ENCODE measurements around the gene MKNK2.
"Not testable (repeated sequence)": the region's sequence is repeated elsewhere in the genome, so short reads cannot be mapped to it uniquely, and the experiment has no call there.

MKNK2 gene

DNA sequence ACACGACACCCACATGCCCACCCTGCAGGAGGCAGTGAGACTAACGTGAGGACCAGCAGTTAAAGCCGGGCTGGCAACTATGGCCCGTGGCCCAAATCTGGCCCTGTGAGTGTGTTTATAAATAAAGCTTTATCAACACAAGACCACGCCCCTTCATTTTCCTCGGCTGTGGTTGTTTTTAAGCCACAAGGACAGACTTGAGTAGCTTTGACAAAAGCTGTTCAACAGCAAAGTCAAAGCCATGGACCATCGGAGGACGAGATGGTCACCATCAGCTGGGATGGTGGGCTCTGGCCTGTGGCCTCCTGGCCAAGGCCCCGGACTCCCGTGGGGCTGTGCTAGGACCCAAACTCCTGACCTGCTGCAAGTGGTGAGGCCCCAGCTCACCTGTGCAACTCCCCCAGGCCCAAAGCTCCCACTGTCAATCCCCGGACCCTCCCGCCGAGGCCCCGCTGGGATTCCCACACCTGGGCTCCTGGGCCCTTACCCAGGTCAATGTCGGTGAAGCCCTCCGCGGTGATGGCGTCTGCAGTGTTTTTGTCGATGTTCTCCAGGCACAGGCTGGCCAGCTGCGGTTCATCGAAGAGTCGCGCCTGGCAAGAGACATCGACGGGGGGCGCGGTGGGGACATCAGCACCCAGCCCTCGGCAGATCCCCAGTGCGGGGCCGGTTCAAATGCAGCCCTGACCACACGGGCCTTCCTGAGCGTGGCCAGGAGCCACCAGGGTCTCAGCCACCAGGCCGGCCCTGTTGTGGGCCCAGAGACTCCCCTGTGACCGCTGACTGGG, 60.6 kb downstream of the MKNK2 start:
- in situ Hi-C loops (cut with MboI; ENCODE audit: low sequenced_read_pairs, unreplicated experiment), result no loop called here
- TF ChIP-seq, protein P1, sequence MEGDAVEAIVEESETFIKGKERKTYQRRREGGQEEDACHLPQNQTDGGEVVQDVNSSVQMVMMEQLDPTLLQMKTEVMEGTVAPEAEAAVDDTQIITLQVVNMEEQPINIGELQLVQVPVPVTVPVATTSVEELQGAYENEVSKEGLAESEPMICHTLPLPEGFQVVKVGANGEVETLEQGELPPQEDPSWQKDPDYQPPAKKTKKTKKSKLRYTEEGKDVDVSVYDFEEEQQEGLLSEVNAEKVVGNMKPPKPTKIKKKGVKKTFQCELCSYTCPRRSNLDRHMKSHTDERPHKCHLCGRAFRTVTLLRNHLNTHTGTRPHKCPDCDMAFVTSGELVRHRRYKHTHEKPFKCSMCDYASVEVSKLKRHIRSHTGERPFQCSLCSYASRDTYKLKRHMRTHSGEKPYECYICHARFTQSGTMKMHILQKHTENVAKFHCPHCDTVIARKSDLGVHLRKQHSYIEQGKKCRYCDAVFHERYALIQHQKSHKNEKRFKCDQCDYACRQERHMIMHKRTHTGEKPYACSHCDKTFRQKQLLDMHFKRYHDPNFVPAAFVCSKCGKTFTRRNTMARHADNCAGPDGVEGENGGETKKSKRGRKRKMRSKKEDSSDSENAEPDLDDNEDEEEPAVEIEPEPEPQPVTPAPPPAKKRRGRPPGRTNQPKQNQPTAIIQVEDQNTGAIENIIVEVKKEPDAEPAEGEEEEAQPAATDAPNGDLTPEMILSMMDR (IDR thresholded peaks at IDR 0.05; ENCODE audit: borderline replicate concordance, control extremely low read depth, extremely low read depth, insufficient read depth, missing control alignments), result no peak
- DNase-seq (ENCODE audit: low spot score), result no peak

DNA sequence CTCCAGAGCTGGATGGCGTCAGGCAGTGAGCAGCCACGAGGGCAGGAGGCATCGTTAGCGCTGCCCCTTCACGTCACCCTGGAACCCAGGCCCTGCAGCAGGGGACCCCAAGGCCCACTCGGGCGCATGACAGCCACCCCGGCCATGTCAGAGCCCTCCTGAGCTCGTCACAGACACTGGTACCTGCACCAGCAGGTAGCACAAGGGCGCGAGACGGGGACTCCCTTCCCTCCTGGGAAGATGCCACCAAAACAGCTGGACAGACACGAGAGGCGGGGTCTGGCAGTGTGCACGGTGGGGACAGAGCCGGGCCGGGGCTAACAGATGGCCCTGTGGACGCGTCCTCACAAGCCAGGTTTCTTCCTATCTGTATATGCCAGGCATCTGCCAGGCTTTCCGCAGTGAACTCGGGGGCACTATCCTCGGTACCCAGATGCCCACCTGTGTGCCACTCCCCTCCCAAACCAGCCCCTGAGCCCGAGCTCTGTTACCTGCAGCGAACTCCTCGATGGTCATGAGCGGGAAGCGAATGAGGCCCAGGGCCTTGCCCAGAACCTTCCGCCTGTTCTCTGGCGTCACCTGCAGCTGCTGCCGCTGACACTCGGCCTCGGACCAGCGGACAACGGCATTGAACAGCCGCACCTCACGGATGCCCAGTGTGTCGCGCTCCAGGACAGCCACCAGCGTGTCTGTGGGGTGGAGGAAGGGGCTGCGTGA, 61.4 kb downstream of the MKNK2 start:
- TF ChIP-seq, protein P1 (IDR thresholded peaks at IDR 0.05; ENCODE audit: borderline replicate concordance, control extremely low read depth, extremely low read depth, insufficient read depth, missing control alignments), result no peak
- no peak for DNase-seq (ENCODE audit: low spot score)
- in situ Hi-C loops (cut with MboI; ENCODE audit: low sequenced_read_pairs, unreplicated experiment), result no loop called here

DNA sequence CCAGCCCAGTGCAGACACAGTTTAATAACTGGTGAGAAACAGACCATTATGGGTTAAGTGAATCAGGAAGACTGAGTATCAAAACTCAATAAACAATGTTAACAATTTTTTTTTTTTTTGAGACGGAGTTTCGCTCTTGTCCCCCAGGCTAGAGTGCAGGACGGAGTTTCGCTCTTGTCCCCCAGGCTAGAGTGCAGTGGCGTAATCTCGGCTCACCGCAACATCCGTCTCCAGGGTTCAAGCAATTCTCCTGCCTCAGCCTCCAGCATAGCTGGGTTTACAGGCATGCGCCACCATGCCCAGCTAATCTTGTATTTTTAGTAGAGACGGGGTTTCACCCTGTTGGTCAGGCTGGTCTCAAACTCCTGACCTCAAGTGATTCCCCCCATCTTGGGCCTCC, 62.6 kb downstream of the MKNK2 start:
- in situ Hi-C loops (cut with MboI; ENCODE audit: low sequenced_read_pairs, unreplicated experiment); DNase-seq (ENCODE audit: low spot score): not testable (repeated sequence)
